ENCODE data around the gene CADM1.

Gene CADM1

GRCh38 chr11:115255006-115255762 lies 249.0 kb downstream of the CADM1 start:
- in situ Hi-C loops (cut with HindIII; ENCODE audit: low pct_unique_long_range_greater_than_20kb, low sequenced_read_pairs), result no loop called here
- DNase-seq (ENCODE audit: low read depth in 1 of 2, low spot score in 1 of 2), result no peak
- no peak for TF ChIP-seq JUND (IDR thresholded peaks at IDR 0.05; ENCODE audit: low read depth)

DNA sequence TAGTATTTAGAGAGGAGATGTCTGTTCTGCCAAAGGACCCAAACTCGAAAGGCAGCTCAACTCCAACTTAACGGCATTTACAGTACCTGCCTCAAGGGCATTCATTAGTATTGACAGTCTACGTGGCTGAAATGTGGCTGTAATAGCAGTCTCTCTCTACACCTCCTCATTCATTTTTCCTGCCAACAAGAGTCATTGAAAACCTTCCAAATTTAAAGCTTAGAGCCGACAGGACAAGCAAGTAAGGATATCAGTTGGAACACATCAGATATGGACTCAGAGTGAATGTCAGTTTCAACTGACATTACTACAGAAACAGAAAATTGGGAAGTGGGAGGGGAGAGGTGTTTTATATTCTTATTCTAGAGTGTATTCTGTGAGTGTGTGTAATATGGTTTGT lies 253.1 kb downstream of the CADM1 start:
- in situ Hi-C loops (cut with HindIII; ENCODE audit: low pct_unique_long_range_greater_than_20kb, low sequenced_read_pairs), result no loop called here
- TF ChIP-seq JUND (IDR thresholded peaks at IDR 0.05; ENCODE audit: low read depth), result no peak
- peak in 1 of 2 experiments; percentile 13 for DNase-seq (ENCODE audit: low read depth in 1 of 2, low spot score in 1 of 2)

DNA sequence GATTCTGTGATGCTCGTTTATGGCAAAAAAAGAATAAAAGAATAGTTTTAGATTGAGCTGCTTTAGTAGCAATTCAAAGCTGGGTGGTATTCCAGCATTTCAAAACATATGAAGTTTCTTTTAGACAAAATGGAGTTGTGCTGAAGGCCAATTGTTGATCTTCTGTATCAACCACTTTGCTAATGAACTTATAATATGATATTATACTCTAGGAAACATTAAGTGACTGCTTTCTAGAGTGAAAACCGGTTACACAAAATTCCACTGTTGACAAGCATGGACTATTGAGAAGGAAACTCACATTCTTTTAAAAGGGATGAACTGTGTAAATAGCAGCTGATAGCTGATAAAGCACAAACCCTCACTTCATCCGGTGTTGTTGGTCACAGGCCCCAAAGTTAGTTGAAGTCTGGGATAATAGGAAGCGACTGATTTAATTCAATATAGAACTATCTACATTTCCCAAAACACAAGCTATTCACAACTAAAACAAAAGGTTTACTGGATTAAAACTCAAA lies 255.1 kb downstream of the CADM1 start:
- DNase-seq (ENCODE audit: low read depth in 1 of 2, low spot score in 1 of 2), result no peak
- no peak for TF ChIP-seq JUND (IDR thresholded peaks at IDR 0.05; ENCODE audit: low read depth)
- in situ Hi-C loops (cut with HindIII; ENCODE audit: low pct_unique_long_range_greater_than_20kb, low sequenced_read_pairs), result no loop called here

DNA sequence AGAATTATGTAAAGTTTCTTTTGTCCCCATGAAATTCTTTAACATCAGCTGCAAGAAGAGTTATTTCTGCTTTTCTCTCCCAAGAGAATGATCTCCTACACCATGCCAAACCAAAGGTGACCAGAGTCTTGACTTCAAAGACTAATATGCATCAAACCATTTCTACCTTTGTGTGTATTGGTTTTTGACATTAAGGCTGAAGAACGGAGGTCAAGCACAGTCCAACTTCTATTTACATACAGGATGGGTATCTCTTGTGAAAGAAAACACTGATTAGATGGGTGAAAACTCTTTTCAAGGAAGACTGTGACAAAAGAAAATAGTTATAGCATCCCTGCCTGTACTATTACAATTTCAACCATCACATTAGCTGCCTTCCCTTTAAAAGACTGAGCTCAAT lies 256.3 kb downstream of the CADM1 start:
- no peak for TF ChIP-seq JUND (IDR thresholded peaks at IDR 0.05; ENCODE audit: low read depth)
- in situ Hi-C loops (cut with HindIII; ENCODE audit: low pct_unique_long_range_greater_than_20kb, low sequenced_read_pairs), result no loop called here
- no peak for DNase-seq (ENCODE audit: low read depth in 1 of 2, low spot score in 1 of 2)

GRCh38 chr11:115247361-115247760 lies 256.9 kb downstream of the CADM1 start:
- in situ Hi-C loops (cut with HindIII; ENCODE audit: low pct_unique_long_range_greater_than_20kb, low sequenced_read_pairs), result no loop called here
- TF ChIP-seq JUND (IDR thresholded peaks at IDR 0.05; ENCODE audit: low read depth), result no peak
- DNase-seq (ENCODE audit: low read depth in 1 of 2, low spot score in 1 of 2), result no peak

- DNase-seq (ENCODE audit: low read depth in 1 of 2, low spot score in 1 of 2), result no peak
- in situ Hi-C loops (cut with HindIII; ENCODE audit: low pct_unique_long_range_greater_than_20kb, low sequenced_read_pairs), result no loop called here
- TF ChIP-seq JUND (IDR thresholded peaks at IDR 0.05; ENCODE audit: low read depth), result no peak
Observed at GRCh38 chr11:115244758-115245157, 259.5 kb downstream of the CADM1 start.

- in situ Hi-C loops (cut with HindIII; ENCODE audit: low pct_unique_long_range_greater_than_20kb, low sequenced_read_pairs), result no loop called here
- no peak for TF ChIP-seq JUND (IDR thresholded peaks at IDR 0.05; ENCODE audit: low read depth)
- peak in 1 of 2 experiments; percentile 23 for DNase-seq (ENCODE audit: low read depth in 1 of 2, low spot score in 1 of 2)
Observed at GRCh38 chr11:115244296-115244695, 259.9 kb downstream of the CADM1 start.

DNA sequence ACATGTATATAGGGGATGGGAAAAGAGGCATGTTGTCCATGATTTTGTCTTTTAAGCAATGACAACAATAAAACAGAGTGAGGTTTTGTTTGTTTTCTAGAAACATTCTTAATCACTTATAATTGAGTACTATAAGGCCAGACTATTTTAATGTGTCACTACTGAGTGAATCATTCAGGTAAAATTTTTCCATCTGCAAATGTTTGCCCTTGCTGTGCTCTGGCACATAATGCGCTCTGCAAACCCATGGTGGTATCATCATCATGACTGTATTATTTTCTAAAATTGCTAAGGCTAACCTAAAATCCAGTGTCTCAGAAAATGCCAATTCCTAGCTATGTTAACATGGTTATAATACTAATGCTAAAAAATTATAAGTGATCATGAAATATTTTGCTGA lies 261.2 kb downstream of the CADM1 start:
- in situ Hi-C loops (cut with HindIII; ENCODE audit: low pct_unique_long_range_greater_than_20kb, low sequenced_read_pairs), result no loop called here
- no peak for DNase-seq (ENCODE audit: low read depth in 1 of 2, low spot score in 1 of 2)
- TF ChIP-seq JUND (IDR thresholded peaks at IDR 0.05; ENCODE audit: low read depth), result no peak

- DNase-seq (ENCODE audit: low read depth in 1 of 2, low spot score in 1 of 2), result no peak
- in situ Hi-C loops (cut with HindIII; ENCODE audit: low pct_unique_long_range_greater_than_20kb, low sequenced_read_pairs), result no loop called here
- TF ChIP-seq JUND (IDR thresholded peaks at IDR 0.05; ENCODE audit: low read depth), result no peak
Observed at GRCh38 chr11:115241899-115242298, 262.3 kb downstream of the CADM1 start.

DNA sequence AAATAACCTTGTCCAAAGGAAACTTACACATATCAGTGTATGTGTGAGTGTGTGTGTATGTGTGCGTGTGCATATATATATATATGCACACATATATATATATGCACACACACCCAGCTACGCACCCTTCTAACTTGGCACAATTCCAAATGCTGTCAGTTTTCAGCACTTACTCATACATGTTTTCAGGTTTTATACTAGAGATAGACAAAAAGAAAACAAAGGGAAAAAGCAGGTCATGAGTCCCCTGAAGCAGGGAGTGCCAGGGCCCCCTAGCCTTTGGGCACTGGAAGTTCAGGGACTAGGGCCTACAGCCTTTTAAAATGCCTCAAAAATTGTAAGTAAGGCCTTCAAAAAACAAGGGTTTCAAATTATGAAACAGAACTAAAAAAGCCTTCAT lies 265.4 kb downstream of the CADM1 start:
- no peak for DNase-seq (ENCODE audit: low read depth in 1 of 2, low spot score in 1 of 2)
- no peak for TF ChIP-seq JUND (IDR thresholded peaks at IDR 0.05; ENCODE audit: low read depth)
- in situ Hi-C loops (cut with HindIII; ENCODE audit: low pct_unique_long_range_greater_than_20kb, low sequenced_read_pairs), result no loop called here

DNA sequence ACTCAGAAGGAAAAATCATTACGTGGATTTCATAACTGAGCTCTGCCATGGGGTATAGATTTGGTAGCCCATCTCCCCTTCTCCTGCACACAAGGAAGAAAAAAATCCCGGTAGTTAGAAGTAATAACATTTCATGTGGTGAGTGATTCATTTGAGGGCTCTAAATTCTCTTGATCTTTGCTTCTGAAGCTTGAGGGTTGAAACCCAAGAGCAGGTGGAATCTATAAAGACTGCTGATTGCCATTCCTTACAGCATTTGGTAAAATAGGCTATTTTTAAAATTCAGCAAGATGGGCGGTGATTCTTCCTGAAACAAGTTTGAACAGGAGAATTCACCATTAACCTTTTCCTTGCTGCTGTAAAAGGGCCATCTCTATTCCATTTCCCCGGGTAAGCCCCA lies 266.1 kb downstream of the CADM1 start:
- no peak for DNase-seq (ENCODE audit: low read depth in 1 of 2, low spot score in 1 of 2)
- in situ Hi-C loops (cut with HindIII; ENCODE audit: low pct_unique_long_range_greater_than_20kb, low sequenced_read_pairs), result no loop called here
- TF ChIP-seq JUND (IDR thresholded peaks at IDR 0.05; ENCODE audit: low read depth), result no peak

DNA sequence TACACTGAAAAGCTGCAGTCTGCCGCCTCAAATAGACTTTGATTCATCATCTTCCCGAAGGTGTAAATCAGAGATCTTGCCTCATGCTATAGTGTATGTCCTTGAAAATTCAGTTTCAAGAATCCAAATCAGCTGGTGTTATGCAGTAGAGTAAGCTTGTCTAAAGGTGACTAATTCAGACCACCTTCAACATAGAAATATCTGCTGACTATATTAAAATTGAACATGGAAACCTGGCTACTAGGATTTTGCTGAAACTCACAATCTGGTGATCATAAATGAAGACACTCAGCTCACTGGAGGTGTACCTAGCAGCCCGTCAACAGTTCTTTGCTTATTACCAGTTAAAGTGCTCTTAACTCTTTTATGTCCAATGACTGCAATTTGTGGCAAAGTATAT lies 266.6 kb downstream of the CADM1 start:
- no peak for DNase-seq (ENCODE audit: low read depth in 1 of 2, low spot score in 1 of 2)
- in situ Hi-C loops (cut with HindIII; ENCODE audit: low pct_unique_long_range_greater_than_20kb, low sequenced_read_pairs), result no loop called here
- TF ChIP-seq JUND (IDR thresholded peaks at IDR 0.05; ENCODE audit: low read depth), result no peak

DNA sequence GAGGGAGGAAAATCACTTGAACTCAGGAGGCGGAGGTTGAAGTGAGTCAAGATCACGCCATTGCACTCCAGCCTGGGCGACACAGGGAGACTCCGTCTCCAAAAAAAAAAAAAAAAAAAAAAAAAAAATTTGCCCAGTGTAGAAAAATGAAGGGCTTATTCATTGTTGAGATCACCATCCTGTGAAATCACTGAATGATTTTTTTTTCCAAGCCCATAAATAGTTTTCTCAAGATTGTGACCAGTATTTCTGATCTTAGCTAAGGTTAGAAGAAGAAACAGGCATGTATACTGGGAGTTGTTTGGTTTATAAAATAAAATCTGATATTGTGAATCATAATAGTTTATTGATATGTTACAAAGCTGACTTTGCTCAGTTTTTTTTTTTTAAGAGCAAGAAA lies 269.4 kb downstream of the CADM1 start:
- DNase-seq (ENCODE audit: low read depth in 1 of 2, low spot score in 1 of 2), result no peak
- in situ Hi-C loops (cut with HindIII; ENCODE audit: low pct_unique_long_range_greater_than_20kb, low sequenced_read_pairs), result no loop called here
- no peak for TF ChIP-seq JUND (IDR thresholded peaks at IDR 0.05; ENCODE audit: low read depth)

DNA sequence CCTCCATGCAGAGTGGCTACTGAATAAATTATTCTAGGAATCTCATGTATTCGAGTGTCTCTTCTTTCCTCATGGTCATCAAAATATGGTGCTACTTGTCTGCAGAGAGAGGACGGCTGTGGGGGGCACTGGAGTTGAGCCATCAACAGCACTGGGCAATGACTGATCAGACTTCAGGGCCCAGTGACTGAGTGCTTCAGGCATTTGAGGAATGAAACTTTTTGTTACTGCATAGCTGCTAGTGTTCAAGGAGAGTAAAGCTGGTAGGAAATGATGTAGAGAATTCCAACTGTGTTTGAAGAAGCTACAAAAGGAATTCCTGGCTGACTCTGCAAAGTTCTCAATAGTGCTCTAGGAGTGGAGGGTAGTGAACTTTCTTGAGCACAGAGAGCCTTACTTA lies 277.7 kb downstream of the CADM1 start:
- DNase-seq (ENCODE audit: low read depth in 1 of 2, low spot score in 1 of 2), result peak; percentile 8 to 17
- TF ChIP-seq JUND (IDR thresholded peaks at IDR 0.05; ENCODE audit: low read depth), result no peak
- in situ Hi-C loops (cut with HindIII; ENCODE audit: low pct_unique_long_range_greater_than_20kb, low sequenced_read_pairs), result no loop called here
